Measurements from ENCODE around the gene AGAP2. TPM values are rescaled to one million over a fixed set of nuclear protein-coding genes. Genes with fewer than 3 reads are reported as not detected.

Gene AGAP2
- total RNA-seq, 1 donor from 2014 or later = 1.7 TPM

- Histone ChIP-seq H3F3A (ENCODE audit: low read depth) (peaks cover 35% of the 10 kb centered on the region), H3K9ac (no peak overlapping the region), H3K27ac (no peak overlapping the region), H4K20me1 (ENCODE audit: low read depth) (peaks cover 18% of the 10 kb centered on the region), H3K27me3 (peaks cover 33% of the 10 kb centered on the region), H3K4me1 (peaks cover 18% of the 10 kb centered on the region), H3K4me2 (peak overlapping the region; percentile 95), H2AFZ (replicated peaks) (no peak overlapping the region), H3K79me2 (ENCODE audit: low read depth) (peaks cover 8% of the 10 kb centered on the region), H3K4me3 (no peak overlapping the region), H3K9me3 (ENCODE audit: low read depth) (no peaks in the 10 kb centered on the region), H3K36me3 (no peaks in the 10 kb centered on the region)
- peak overlapping the region; percentile 83 for H3K4me3 Mint-ChIP-seq
- H3K27me3 Mint-ChIP-seq (ENCODE audit: insufficient read depth, low read depth) = peaks cover 17% of the 10 kb centered on the region
- peaks cover 2% of the 10 kb centered on the region for H3K9me3 Mint-ChIP-seq
- no peak overlapping the region for H3K27ac Mint-ChIP-seq
- TF ChIP-seq EZH2 (IDR thresholded peaks at IDR 0.05) = no peak
- TF ChIP-seq EZH2phosphoT487 (IDR thresholded peaks at IDR 0.05) = no peak
- TF ChIP-seq, protein P1, sequence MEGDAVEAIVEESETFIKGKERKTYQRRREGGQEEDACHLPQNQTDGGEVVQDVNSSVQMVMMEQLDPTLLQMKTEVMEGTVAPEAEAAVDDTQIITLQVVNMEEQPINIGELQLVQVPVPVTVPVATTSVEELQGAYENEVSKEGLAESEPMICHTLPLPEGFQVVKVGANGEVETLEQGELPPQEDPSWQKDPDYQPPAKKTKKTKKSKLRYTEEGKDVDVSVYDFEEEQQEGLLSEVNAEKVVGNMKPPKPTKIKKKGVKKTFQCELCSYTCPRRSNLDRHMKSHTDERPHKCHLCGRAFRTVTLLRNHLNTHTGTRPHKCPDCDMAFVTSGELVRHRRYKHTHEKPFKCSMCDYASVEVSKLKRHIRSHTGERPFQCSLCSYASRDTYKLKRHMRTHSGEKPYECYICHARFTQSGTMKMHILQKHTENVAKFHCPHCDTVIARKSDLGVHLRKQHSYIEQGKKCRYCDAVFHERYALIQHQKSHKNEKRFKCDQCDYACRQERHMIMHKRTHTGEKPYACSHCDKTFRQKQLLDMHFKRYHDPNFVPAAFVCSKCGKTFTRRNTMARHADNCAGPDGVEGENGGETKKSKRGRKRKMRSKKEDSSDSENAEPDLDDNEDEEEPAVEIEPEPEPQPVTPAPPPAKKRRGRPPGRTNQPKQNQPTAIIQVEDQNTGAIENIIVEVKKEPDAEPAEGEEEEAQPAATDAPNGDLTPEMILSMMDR (IDR thresholded peaks at IDR 0.05) = no peak
- DNase-seq (ENCODE audit: low spot score) = no peak
- peaks cover 28% of the 10 kb centered on the region for H3K4me1 Mint-ChIP-seq
- H3K36me3 Mint-ChIP-seq = peaks cover 14% of the 10 kb centered on the region
Measured at GRCh38 chr12:57770734-57771133, 32.2 kb upstream of the AGAP2 start.

- Histone ChIP-seq H3K4me1 (peaks cover 24% of the 10 kb centered on the region), H3K36me3 (no peaks in the 10 kb centered on the region), H3K4me3 (no peak overlapping the region), H3F3A (ENCODE audit: low read depth) (peaks cover 43% of the 10 kb centered on the region), H3K27me3 (peaks cover 45% of the 10 kb centered on the region), H3K9ac (no peak overlapping the region), H3K9me3 (ENCODE audit: low read depth) (no peaks in the 10 kb centered on the region), H3K79me2 (ENCODE audit: low read depth) (peaks cover 8% of the 10 kb centered on the region), H4K20me1 (ENCODE audit: low read depth) (peaks cover 29% of the 10 kb centered on the region), H3K27ac (no peak overlapping the region), H2AFZ (replicated peaks) (no peak overlapping the region), H3K4me2 (no peak overlapping the region)
- H3K4me1 Mint-ChIP-seq = peaks cover 28% of the 10 kb centered on the region
- TF ChIP-seq EZH2phosphoT487 (IDR thresholded peaks at IDR 0.05) (no peak), EZH2 (IDR thresholded peaks at IDR 0.05) (no peak)
- TF ChIP-seq, protein P1 (IDR thresholded peaks at IDR 0.05) = no peak
- peaks cover 14% of the 10 kb centered on the region for H3K36me3 Mint-ChIP-seq
- no peak for DNase-seq (ENCODE audit: low spot score)
- no peak overlapping the region for H3K27ac Mint-ChIP-seq
- peak overlapping the region; percentile 39 for H3K4me3 Mint-ChIP-seq
- peaks cover 2% of the 10 kb centered on the region for H3K9me3 Mint-ChIP-seq
- peaks cover 28% of the 10 kb centered on the region for H3K27me3 Mint-ChIP-seq (ENCODE audit: insufficient read depth, low read depth)
Measured at GRCh38 chr12:57769594-57769993, 31.1 kb upstream of the AGAP2 start.

DNA sequence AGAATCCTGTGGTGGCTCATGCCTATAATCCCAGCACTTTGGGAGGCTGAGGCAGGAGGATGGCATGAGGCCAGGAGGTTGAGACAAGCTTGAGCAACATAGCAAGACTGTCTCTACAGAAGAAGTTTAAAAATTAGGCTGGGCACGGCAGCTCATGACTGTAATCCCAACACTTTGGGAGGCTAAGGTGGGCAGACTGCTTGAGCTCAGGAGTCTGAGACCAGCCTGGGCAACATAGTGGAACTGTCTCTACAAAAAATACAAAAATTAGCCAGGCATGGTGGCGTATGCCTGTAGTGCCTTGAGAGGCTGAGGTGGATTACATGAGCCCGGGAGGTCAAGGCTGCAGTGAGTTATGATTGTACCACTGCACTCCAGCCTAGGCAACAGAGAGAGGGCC, 29.3 kb upstream of the AGAP2 start:
- no peak overlapping the region for H3K4me3 Mint-ChIP-seq
- peaks cover 44% of the 10 kb centered on the region for H3K27me3 Mint-ChIP-seq (ENCODE audit: insufficient read depth, low read depth)
- peaks cover 4% of the 10 kb centered on the region for H3K9me3 Mint-ChIP-seq

More for the DNA sequence above, 29.3 kb upstream of the AGAP2 start:
- DNase-seq (ENCODE audit: low spot score) = no peak
- peaks cover 24% of the 10 kb centered on the region for H3K4me1 ChIP-seq
- H3K9me3 ChIP-seq (ENCODE audit: low read depth) = no peaks in the 10 kb centered on the region
- H3K36me3 ChIP-seq = no peaks in the 10 kb centered on the region
- H2AFZ ChIP-seq (replicated peaks) = no peak overlapping the region
- Mint-ChIP-seq H3K36me3 (peaks cover 18% of the 10 kb centered on the region), H3K4me1 (peaks cover 29% of the 10 kb centered on the region), H3K27ac (no peak overlapping the region)
- peaks cover 40% of the 10 kb centered on the region for H3F3A ChIP-seq (ENCODE audit: low read depth)
- peaks cover 29% of the 10 kb centered on the region for H4K20me1 ChIP-seq (ENCODE audit: low read depth)
- H3K4me3 ChIP-seq = no peak overlapping the region
- peaks cover 51% of the 10 kb centered on the region for H3K27me3 ChIP-seq
- H3K27ac ChIP-seq = no peak overlapping the region
- peaks cover 8% of the 10 kb centered on the region for H3K79me2 ChIP-seq (ENCODE audit: low read depth)
- H3K9ac ChIP-seq = no peak overlapping the region
- H3K4me2 ChIP-seq = no peak overlapping the region
- TF ChIP-seq, protein P1 (IDR thresholded peaks at IDR 0.05) = no peak
- no peak for TF ChIP-seq EZH2 (IDR thresholded peaks at IDR 0.05)
- TF ChIP-seq EZH2phosphoT487 (IDR thresholded peaks at IDR 0.05) = no peak

Measured in neural progenitor cell (in vitro differentiated cells).